ENCODE measurements around the gene RHOB.

Gene RHOB

DNA sequence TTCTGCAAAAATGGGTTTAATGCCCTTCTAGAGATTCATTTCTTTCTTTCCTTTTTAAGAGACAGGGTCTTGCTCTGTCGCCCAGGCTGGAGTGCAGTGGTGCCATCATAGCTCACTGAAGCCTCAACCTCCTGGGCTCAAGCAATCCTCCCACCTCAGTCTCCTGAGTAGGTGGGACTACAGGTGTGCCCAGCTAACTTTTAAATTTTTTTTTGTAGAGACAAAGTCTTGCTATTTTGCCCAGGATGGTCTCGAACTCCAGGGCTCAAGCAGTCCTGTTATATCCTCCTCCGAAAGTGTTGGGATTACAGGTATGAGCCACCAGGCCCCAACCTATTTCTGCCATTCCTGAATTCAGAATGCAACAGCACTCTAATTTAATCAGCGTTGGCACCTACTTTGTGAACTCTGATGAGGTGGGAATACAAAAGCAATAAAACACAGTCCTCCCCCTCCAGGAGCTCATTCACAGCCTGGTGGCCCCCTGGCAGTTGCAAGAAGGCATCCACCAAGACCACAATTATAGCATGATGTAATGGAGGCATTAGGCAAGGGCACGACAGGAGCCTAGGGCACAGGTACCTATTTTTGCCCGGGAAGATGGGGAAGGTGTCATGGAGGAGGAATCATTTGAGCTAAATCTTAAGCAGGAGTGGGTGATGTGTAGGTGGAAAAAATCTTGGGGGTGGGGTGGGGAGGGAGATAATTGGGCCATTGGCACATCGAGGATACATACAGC lies 5.1 kb downstream of the RHOB start:
- Histone ChIP-seq H3K36me3 (ENCODE audit: control insufficient read depth, low read length) (no peaks in the 10 kb centered on the region), H3K4me1 (ENCODE audit: control insufficient read depth, low read length) (peaks cover 18% of the 10 kb centered on the region), H3K9me3 (ENCODE audit: control insufficient read depth, insufficient read depth, low read length) (no peaks in the 10 kb centered on the region), H3K27me3 (ENCODE audit: control insufficient read depth, low read length) (peaks cover 44% of the 10 kb centered on the region), H3F3A (ENCODE audit: control insufficient read depth, insufficient read depth) (no peaks in the 10 kb centered on the region), H3K9me2 (replicated peaks; ENCODE audit: control insufficient read depth, low read length) (no peaks in the 10 kb centered on the region), H3K27ac (ENCODE audit: low read depth, low read length) (no peak overlapping the region), H4K20me1 (ENCODE audit: control insufficient read depth, insufficient read depth, low read depth, low read length) (no peaks in the 10 kb centered on the region), H3K4me2 (ENCODE audit: low read length) (no peak overlapping the region), H3K4me3 (ENCODE audit: low read length) (no peak overlapping the region), H3K79me2 (ENCODE audit: control insufficient read depth, low read length) (no peaks in the 10 kb centered on the region)
- TF ChIP-seq EZH2phosphoT487 (IDR thresholded peaks at IDR 0.05; ENCODE audit: borderline replicate concordance, low read length) (no peak), CTCF (IDR thresholded peaks at IDR 0.05; ENCODE audit: low read depth, low read length, poor library complexity, severe bottlenecking) (no peak)

DNA sequence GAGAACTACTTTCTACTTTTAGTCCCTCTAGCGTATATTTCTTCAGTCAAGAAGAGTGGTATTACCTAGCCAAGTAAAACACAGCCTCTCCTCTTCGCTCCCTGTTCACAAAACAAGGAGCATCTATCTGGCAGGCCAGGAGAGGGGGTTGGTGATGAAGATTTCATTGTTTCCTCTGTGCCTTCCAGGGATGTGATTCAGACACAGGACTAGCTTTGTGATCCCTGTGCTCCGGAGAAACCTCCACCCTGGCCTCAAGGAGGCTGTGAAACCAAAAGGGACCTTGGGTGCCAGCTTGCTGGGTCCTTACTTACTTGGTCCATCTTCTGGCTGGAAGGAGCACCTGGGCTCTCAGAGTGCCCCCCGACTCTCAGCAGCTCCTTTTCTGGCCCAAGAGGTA lies 5.7 kb downstream of the RHOB start:
- Histone ChIP-seq H3F3A (ENCODE audit: control insufficient read depth, insufficient read depth) (no peaks in the 10 kb centered on the region), H4K20me1 (ENCODE audit: control insufficient read depth, insufficient read depth, low read depth, low read length) (no peaks in the 10 kb centered on the region), H3K36me3 (ENCODE audit: control insufficient read depth, low read length) (no peaks in the 10 kb centered on the region), H3K79me2 (ENCODE audit: control insufficient read depth, low read length) (no peaks in the 10 kb centered on the region), H3K9me3 (ENCODE audit: control insufficient read depth, insufficient read depth, low read length) (no peaks in the 10 kb centered on the region), H3K4me1 (ENCODE audit: control insufficient read depth, low read length) (peaks cover 11% of the 10 kb centered on the region), H3K9me2 (replicated peaks; ENCODE audit: control insufficient read depth, low read length) (no peaks in the 10 kb centered on the region), H3K4me3 (ENCODE audit: low read length) (no peak overlapping the region), H3K4me2 (ENCODE audit: low read length) (no peak overlapping the region), H3K27ac (ENCODE audit: low read depth, low read length) (no peak overlapping the region), H3K27me3 (ENCODE audit: control insufficient read depth, low read length) (peaks cover 42% of the 10 kb centered on the region)
- TF ChIP-seq CTCF (IDR thresholded peaks at IDR 0.05; ENCODE audit: low read depth, low read length, poor library complexity, severe bottlenecking) = no peak

DNA sequence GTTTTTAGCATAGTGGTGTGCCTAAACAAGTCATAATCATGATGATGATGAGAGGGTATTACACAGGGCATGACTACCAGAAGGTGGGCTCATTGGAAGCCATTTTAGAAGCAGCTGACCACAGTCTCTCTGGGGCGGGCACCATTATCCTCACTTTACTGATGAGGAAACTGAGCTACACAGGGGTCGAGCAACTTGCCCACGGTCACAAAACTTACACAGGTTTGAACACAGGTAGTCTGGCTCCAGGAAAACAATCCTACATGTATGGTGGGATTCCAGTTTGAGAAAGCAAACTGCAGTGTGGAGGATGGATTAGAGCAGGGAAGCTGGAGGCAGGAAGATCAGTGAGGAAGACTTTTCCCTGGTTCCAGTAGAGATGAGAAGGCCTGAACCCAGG lies 6.2 kb downstream of the RHOB start:
- H3F3A ChIP-seq (ENCODE audit: control insufficient read depth, insufficient read depth) = no peaks in the 10 kb centered on the region
- H3K4me3 ChIP-seq (ENCODE audit: low read length) = no peak overlapping the region
- H3K4me1 ChIP-seq (ENCODE audit: control insufficient read depth, low read length) = peaks cover 7% of the 10 kb centered on the region; the same call in 1 of the 2 replicates
- no peaks in the 10 kb centered on the region for H3K79me2 ChIP-seq (ENCODE audit: control insufficient read depth, low read length)
- H3K27me3 ChIP-seq (ENCODE audit: control insufficient read depth, low read length) = peaks cover 37% of the 10 kb centered on the region
- no peak for TF ChIP-seq EZH2phosphoT487 (IDR thresholded peaks at IDR 0.05; ENCODE audit: borderline replicate concordance, low read length)
- TF ChIP-seq CTCF (IDR thresholded peaks at IDR 0.05; ENCODE audit: low read depth, low read length, poor library complexity, severe bottlenecking) = no peak
- no peaks in the 10 kb centered on the region for H3K9me2 ChIP-seq (replicated peaks; ENCODE audit: control insufficient read depth, low read length)
- no peak overlapping the region for H3K4me2 ChIP-seq (ENCODE audit: low read length)
- no peaks in the 10 kb centered on the region for H4K20me1 ChIP-seq (ENCODE audit: control insufficient read depth, insufficient read depth, low read depth, low read length)
- no peaks in the 10 kb centered on the region for H3K9me3 ChIP-seq (ENCODE audit: control insufficient read depth, insufficient read depth, low read length)
- no peaks in the 10 kb centered on the region for H3K36me3 ChIP-seq (ENCODE audit: control insufficient read depth, low read length)
- H3K27ac ChIP-seq (ENCODE audit: low read depth, low read length) = no peak overlapping the region
